ENCODE results near the gene AKR7A3. TPM values are rescaled to one million over a fixed set of nuclear protein-coding genes. Genes with fewer than 3 reads are reported as not detected.
"Not testable (repeated sequence)": the region's sequence is repeated elsewhere in the genome, so short reads cannot be mapped to it uniquely, and the experiment has no call there.

Gene AKR7A3
- total RNA-seq, 2 experiments from 2014 or later = 0.84 to 1.4 TPM

DNA sequence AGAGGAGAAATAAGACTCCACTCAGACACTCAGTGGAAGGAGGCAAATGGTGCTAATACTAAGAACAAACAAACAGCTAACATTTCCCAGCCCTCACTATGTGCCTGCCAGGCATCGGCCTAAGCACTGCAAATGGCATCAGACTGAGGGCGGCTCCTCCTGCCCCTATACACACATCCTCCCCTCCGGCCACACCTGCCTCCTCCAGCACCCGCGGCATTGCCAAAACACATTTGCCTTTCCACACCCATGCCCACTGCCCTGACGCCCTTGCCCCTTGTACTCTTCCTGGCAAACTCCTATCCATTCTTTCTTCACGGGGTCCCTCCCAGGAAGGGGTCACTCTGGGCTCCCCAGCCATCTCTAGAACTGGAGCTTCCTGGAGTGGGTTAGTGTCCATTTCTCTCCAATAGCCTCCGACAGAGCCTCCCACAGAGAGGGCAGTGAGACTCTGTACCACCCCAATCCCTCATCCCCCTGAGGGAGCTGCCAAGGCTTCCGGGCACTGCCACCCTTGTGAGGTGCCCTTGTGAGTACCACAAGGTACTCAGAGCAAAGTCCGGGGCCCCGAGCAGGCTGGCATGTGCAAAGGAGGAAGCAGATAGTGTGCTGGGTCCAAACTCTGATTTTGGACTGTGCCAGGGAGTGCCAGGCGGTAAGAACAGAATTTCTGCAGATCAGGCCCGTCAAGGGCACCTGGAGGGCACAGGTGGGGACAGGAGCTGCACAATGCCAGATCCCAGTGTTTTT is 959 bp downstream of the AKR7A3 start:
- Mint-ChIP-seq H3K27ac (no peak overlapping the region), H3K36me3 (ENCODE audit: low read depth) (peaks cover 19% of the 10 kb centered on the region)

DNA sequence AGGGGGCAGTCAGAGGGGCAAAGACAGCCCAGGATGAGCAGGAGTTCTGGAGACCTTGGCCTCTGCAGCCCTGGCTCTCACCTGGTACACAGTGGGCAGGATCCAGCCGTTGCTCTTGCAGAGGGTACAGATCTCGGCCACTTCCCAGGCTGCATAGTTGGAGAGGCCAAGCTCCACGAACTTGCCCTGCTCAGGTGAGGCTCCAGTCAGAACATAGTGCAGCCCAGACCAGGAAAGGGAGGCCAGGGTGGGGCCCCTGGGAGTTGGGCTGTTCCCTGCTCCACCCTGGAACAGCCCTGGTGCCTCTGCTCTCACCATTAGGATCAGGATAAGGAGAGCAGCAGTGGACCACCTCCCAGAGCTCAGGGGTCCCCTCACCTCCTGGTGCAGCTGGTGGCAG is 2.8 kb downstream of the AKR7A3 start:
- DNase-seq; H3K4me1 Mint-ChIP-seq (ENCODE audit: low read depth): not testable (repeated sequence)

More for the DNA sequence above, 959 bp downstream of the AKR7A3 start:
- H3K27me3 Mint-ChIP-seq = peaks cover 14% of the 10 kb centered on the region
- H3K9me3 Mint-ChIP-seq = no peaks in the 10 kb centered on the region
- Histone ChIP-seq H3K4me3 (ENCODE audit: low read length) (no peak overlapping the region), H3K9me3 (ENCODE audit: control insufficient read depth in 1 of 2, insufficient read depth in 1 of 2, low read length in 2 of 2) (peaks cover 0 to 9% of the 10 kb centered on the region in 2 experiments), H3K4me1 (ENCODE audit: insufficient read depth, low read length) (peaks cover 8% of the 10 kb centered on the region), H3K27me3 (ENCODE audit: control insufficient read depth in 1 of 2, insufficient read depth in 2 of 2, low read length in 2 of 2) (peaks cover 0 to 9% of the 10 kb centered on the region in 2 experiments), H3K36me3 (ENCODE audit: insufficient read depth, low read length) (no peaks in the 10 kb centered on the region), H3K27ac (ENCODE audit: low read depth in 1 of 2, low read length in 2 of 2) (no peak overlapping the region)
- H3K4me1 Mint-ChIP-seq (ENCODE audit: low read depth) = peaks cover 9% of the 10 kb centered on the region
- CTCF ChIA-PET = no interaction called here
- POLR2A ChIA-PET = no interaction called here
- H3K4me3 Mint-ChIP-seq = peak overlapping the region; percentile 67
- DNase-seq = no peak
- no peak for TF ChIP-seq CTCF (IDR thresholded peaks at IDR 0.05)
- no peak for ATAC-seq (ENCODE audit: poor library complexity)
- intact Hi-C loops (cut with DNase I, micrococcal nuclease) = no loop called here

DNA sequence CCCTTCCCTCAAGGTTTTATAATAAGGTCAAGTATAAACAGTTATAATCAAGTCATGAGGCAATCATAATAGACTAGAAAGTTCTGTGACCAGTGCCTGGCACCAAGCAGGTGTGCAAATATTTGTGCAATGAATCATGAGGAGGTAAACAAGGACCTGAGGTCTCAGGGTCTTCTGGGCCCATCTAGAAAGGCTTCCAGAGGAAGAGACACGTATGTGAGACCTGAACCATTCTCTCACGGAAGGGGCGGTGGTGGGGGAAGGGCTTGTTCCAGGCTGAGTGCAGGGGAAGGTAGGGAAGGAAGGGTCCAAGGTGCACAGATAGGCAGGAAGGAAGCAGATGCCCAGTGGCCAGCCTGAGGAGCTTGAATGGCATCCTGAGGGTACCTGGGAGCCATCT is 3.2 kb downstream of the AKR7A3 start:
- H3K27ac Mint-ChIP-seq; POLR2A ChIA-PET; H3K4me1 Mint-ChIP-seq (ENCODE audit: low read depth); H3K9me3 ChIP-seq (ENCODE audit: control insufficient read depth in 1 of 2, insufficient read depth in 1 of 2, low read length in 2 of 2); H3K4me3 ChIP-seq (ENCODE audit: low read length); ATAC-seq (ENCODE audit: poor library complexity); H3K4me1 ChIP-seq (ENCODE audit: insufficient read depth, low read length); H3K36me3 ChIP-seq (ENCODE audit: insufficient read depth, low read length); DNase-seq; H3K27ac ChIP-seq (ENCODE audit: low read depth in 1 of 2, low read length in 2 of 2); H3K9me3 Mint-ChIP-seq; H3K27me3 ChIP-seq (ENCODE audit: control insufficient read depth in 1 of 2, insufficient read depth in 2 of 2, low read length in 2 of 2); CTCF ChIA-PET; intact Hi-C loops (cut with DNase I, micrococcal nuclease); H3K36me3 Mint-ChIP-seq (ENCODE audit: low read depth); H3K4me3 Mint-ChIP-seq: not testable (repeated sequence)
- peaks cover 14% of the 10 kb centered on the region for H3K27me3 Mint-ChIP-seq

More for the DNA sequence above, 2.8 kb downstream of the AKR7A3 start:
- POLR2A ChIA-PET; H3K27me3 ChIP-seq (ENCODE audit: control insufficient read depth in 1 of 2, insufficient read depth in 2 of 2, low read length in 2 of 2); ATAC-seq (ENCODE audit: poor library complexity); H3K4me3 ChIP-seq (ENCODE audit: low read length); H3K36me3 ChIP-seq (ENCODE audit: insufficient read depth, low read length); H3K4me3 Mint-ChIP-seq; H3K36me3 Mint-ChIP-seq (ENCODE audit: low read depth); H3K27ac Mint-ChIP-seq; H3K4me1 ChIP-seq (ENCODE audit: insufficient read depth, low read length); H3K9me3 Mint-ChIP-seq; intact Hi-C loops (cut with DNase I, micrococcal nuclease); H3K27ac ChIP-seq (ENCODE audit: low read depth in 1 of 2, low read length in 2 of 2); CTCF ChIA-PET; H3K9me3 ChIP-seq (ENCODE audit: control insufficient read depth in 1 of 2, insufficient read depth in 1 of 2, low read length in 2 of 2): not testable (repeated sequence)
- H3K27me3 Mint-ChIP-seq = peaks cover 14% of the 10 kb centered on the region

GRCh38 chr1:19284881-19285280 is 3.7 kb downstream of the AKR7A3 start:
- peaks cover 13% of the 10 kb centered on the region for H3K27me3 Mint-ChIP-seq
- no peak for TF ChIP-seq CTCF (IDR thresholded peaks at IDR 0.05)
- intact Hi-C loops (cut with DNase I, micrococcal nuclease) = no loop called here
- H3K4me1 Mint-ChIP-seq (ENCODE audit: low read depth) = peaks cover 9% of the 10 kb centered on the region
- H3K4me3 Mint-ChIP-seq = no peak overlapping the region
- no peak overlapping the region for H3K27ac Mint-ChIP-seq
- no peaks in the 10 kb centered on the region for H3K36me3 Mint-ChIP-seq (ENCODE audit: low read depth)
- H3K27ac ChIP-seq (ENCODE audit: low read depth in 1 of 2, low read length in 2 of 2) = no peak overlapping the region
- H3K9me3 ChIP-seq (ENCODE audit: control insufficient read depth in 1 of 2, insufficient read depth in 1 of 2, low read length in 2 of 2) = no peaks in the 10 kb centered on the region
- POLR2A ChIA-PET = no interaction called here
- ATAC-seq (ENCODE audit: poor library complexity) (no peak), DNase-seq (no peak)
- CTCF ChIA-PET = no interaction called here
- H3K9me3 Mint-ChIP-seq = no peaks in the 10 kb centered on the region
- H3K27me3 ChIP-seq (ENCODE audit: control insufficient read depth in 1 of 2, insufficient read depth in 2 of 2, low read length in 2 of 2) = peaks cover 0 to 9% of the 10 kb centered on the region in 2 experiments
- H3K4me1 ChIP-seq (ENCODE audit: insufficient read depth, low read length) = peaks cover 8% of the 10 kb centered on the region
- no peaks in the 10 kb centered on the region for H3K36me3 ChIP-seq (ENCODE audit: insufficient read depth, low read length)
- H3K4me3 ChIP-seq (ENCODE audit: low read length) = no peak overlapping the region
